Stimulated activated CD4-positive, alpha-beta T cell treated with anti-CD3 and anti-CD28 coated beads, Interleukin-12 subunit alpha, Interleukin-12 subunit beta, amount 100 ng/mL, for 4 hours (primary cell): ENCODE measurements around the gene SHQ1.
"Not testable (repeated sequence)": the region's sequence is repeated elsewhere in the genome, so short reads cannot be mapped to it uniquely, and the experiment has no call there.

ENCODE experiments used
- DNase-seq: peaks from one replicate; pipeline ENCODE4 v3.0.0-alpha.2; 2020

SHQ1 gene

DNA sequence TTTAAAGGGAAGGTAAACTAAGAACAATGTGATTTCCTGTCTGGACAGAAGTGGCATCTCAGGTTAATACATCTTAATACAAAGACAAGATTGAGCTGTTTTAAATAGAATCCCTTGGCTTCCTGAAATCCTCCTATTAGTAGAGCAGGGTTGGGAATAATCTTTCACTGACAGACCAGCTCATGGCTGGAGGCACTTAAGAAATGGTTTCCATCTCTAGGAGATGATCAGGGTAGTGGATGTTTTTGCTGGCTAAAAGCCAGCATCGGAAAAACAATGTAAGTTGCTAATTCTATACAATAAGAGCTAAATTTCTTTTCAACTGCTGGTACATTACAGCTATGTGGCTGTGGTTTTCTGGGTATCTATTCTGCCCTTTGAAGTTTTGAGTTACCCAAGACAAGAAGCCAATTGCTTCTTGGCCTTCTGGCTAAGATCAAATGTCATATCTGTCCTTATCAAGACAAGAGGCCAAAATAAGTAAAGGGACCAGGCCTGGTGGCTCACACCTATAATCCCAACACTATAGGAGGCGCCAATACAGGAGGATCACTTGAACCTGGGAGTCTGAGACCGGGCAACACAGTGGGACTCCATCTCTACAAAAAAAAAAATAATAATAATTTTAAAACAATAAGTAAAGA is 49.6 kb downstream of the SHQ1 start:
- no peak for DNase-seq

DNA sequence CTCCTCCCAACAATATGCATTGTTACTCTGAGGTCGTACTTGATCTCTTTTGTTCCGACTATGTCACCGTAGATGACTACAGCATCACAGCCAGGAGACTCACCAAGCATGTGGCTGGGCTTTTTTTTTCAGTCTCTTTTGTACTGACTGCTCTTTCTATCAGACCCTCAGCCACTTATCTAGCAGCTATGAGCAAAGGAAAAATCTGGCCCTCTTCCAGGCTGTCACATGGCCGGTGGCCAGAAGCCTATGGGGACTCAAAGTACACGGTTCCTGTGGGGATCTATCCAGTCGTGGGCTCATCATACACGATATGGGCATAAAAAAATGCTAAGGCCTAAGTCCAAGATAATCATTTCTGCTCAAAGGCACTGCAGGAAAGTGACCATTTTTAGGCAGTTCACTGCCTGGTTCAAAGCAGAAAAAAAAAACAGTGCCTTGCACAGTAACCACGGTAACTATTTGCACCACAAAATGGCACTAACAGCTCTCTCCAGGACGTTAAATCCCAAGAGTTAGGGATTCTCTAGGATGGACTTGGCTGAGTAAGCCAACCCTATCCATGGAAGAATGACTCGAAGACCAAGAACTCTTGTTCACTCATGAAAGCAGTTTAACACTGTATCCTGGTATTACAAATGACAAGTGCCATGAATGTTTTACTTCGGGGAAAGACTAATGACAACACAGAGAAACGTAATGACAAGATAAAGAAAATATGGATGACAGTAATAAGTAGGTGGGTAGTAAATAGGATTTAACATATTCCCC is 50.3 kb downstream of the SHQ1 start:
- DNase-seq: no peak

DNA sequence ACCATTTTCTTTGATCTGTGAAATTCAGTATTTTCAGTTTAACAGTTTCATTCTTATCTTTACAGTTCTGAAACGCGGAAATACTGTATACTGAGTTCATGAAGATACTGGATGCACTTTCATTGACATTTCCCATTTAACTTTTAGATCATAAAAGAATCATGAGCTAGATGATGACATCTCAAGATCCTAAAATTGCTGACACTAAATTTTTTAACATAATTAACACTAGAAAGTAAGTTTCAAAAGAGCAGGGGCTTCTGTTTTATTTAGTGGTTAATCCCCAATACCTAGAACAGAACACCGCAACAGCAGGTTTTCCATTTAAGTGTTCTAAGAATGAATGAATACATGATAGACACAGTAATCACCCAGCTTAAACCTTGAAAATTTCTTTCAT is 54.2 kb downstream of the SHQ1 start:
- no peak for DNase-seq

DNA sequence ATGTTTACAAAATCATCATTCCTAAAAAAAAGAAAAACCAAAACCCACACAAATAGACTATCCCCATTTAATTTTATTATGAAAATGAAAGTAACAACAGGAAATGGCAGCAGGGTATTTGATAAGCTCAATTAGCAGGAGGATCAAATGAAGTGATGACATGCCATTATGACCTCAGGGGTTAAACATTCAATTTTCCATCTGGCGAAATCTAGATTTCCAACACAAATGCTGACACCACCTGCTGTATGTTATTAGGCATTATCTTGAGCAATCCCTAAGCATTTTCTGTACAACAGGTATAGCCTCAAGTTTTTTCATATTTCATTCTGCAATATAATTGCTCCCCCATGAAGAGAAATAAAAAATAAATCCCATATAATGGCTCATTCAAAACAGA is 57.1 kb downstream of the SHQ1 start:
- no peak for DNase-seq

DNA sequence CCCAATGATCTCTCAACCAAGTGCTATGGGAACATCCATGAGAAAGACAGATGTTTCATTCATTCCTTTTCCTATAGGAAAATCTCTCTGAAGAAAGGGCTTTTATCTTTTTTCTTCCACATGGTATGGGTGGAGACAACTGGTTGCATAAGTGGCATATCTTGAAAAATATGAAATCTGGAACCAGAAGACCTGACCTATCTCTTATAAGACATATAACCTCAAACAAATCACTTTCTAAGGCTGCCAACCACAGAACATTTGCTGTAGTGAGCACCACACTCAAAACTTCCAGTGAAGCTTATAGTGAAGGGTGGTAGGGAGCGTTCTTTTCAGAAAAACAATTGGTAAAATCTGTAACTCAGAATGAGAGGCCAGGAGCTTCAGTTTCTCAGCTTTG is 58.5 kb downstream of the SHQ1 start:
- DNase-seq: no peak

DNA sequence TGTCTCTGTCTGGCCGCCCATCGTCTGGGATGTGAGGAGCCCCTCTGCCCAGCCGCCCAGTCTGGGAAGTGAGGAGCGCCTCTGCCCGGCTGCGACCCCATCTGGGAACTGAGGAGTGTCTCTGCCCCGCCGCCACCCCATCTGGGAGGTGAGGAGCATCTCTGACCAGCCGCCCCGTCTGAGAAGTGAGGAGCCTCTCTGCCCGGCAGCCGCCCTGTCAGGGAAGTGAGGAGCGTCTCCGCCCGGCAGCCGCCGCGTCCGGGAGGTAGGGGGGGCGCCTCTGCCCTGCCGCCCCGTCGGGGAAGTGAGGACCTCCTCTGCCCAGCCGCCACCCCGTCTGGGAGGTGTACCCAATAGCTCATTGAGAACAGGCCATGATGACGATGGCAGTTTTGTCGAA is 60.0 kb downstream of the SHQ1 start:
- not testable (repeated sequence) for DNase-seq

DNA sequence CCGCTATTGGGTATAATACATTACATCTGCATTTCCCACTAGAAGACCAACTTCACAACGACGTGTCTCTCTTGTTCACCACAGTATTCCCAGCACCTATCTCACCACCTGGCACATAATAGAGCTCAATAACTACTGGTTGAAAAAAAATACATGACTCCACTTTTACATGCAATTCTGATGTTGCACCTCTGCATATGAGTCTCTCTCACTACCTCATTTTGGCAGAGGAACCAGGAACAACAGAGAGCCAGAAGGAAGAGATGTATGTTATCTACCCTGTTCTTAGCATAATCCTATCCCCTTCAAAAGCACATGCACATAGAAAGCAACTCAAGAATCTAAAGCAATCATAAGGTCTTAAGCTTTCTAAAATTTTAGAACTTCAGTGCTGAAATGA is 61.6 kb downstream of the SHQ1 start:
- DNase-seq: no peak

DNA sequence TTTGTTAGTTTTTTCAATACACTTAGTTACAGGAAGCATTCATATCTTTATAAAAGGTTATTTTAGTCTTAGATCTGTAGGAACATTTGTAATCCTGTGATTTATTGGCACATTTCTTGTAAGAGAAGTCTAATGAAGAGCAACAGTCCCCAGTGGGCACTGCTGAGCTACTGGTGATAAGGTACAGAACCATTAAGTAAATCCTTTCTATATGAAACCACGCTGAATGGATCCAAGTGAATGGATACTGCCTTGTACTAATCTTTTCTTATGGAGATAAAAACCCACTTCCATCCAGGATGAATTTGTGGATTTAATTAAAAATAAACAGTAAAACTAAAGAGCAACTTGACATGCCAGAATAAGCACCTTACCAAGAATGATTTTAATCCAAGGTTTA is 64.0 kb downstream of the SHQ1 start:
- no peak for DNase-seq

DNA sequence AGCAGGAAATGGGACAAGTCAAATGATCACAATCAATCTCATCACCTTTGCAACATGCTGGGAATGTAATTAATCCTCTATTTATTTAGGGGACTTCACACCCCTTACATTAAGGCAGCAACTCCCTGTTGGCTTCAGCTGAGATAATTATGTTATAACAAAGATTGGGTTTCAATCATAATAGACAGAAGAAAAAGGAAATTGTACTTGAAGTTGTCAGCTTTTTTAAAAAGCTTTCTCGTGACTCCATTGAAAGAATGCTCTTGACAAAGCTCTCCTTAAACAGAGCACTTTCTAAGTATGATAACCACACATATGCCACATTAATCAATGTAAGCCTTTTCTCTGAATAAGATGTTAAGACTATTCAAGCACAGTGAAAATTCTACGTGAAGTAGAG is 65.7 kb downstream of the SHQ1 start:
- DNase-seq: no peak

DNA sequence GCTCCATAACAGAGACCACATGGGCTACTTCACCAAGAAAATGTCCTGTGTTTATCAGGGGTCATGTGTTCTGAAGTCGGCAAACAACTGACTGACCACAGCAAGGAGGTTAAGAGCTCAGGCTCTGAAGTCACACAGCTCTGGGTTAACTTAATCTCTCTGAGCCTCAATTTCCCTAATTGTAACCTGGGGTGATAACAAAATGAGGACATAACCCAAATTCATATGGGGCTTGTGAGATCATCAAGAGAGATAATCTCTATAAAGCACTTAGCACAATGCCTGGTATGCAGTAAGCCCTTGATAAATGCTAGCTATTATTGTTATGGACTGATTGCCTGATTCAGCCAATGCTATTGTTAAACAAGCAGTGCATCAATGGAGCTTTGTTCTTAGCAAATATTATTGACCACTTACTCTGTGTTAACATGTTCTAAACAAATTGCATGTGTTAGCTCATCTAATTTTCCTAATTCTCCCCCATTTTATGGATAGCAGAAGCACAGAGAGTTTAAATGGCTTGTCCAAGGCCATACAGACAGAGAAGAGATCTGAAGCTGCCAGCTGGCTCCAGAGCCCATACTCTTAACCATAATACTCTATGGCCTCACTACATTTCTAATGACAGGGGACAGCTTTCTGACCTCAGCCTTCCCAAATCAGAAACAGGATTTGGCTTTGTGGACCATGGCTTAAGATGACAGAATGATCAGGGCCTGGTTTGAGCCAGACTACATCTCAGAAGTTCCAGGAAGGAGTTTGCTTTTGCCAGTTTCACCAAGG is 78.3 kb downstream of the SHQ1 start:
- DNase-seq: no peak

DNA sequence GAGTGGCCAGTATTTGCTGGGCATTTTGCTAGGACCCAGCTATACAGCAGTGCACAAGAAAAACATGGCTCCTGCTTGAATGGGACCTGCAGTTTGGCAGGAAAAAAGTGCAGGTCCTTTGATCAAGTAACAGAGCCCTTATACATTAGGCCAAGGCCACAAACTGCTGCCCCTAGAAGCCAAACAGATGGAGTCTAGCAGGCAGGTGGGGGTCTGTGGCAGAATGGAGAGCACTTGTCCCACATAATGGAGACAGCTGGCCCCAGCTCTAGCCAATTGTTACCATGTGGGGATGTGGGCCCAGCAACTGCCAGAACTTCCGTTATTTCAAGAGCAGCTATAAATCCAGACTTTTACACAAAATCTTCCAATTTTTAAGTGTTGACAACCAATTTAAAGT is 79.3 kb downstream of the SHQ1 start:
- no peak for DNase-seq

DNA sequence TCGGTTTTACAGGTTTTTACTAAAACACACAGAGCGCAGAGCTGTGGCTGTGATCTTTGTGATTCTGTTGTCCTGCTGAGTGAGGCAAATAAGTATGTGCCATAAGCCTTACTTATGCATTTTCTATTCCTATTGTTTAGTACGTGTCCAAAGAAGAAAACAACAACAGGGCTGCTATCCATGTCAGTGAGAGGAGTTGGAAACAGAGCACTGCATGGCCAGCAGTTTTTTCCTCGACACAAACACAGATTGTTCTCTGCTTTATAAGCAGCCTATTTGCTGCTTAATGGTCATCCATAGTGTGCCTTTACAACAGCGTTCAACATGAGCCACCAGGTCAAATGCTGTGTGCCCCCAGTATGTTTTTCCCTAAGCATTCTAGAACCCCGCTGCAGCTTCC is 79.8 kb downstream of the SHQ1 start:
- DNase-seq: no peak

DNA sequence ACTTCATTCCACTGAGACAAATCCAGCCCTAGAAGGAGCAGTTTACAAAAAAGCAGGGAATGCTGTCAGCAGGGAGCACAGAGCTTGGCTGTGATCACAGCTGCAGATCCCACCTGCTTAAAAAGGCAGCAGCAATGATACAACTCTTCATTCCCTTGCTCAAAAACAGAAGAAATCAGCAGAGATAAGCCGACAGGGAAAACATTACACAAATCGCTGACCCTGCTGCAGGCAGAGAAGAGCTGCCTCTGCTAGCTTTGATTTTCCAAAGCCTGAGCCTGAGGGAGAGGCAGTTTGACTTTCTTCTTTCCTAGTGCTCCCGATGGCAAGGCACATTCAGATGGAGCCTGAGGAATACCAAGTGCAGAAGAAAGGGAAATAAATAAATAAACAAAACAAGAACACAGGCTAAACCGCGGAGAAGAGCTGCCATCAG is 80.2 kb downstream of the SHQ1 start:
- DNase-seq: no peak

DNA sequence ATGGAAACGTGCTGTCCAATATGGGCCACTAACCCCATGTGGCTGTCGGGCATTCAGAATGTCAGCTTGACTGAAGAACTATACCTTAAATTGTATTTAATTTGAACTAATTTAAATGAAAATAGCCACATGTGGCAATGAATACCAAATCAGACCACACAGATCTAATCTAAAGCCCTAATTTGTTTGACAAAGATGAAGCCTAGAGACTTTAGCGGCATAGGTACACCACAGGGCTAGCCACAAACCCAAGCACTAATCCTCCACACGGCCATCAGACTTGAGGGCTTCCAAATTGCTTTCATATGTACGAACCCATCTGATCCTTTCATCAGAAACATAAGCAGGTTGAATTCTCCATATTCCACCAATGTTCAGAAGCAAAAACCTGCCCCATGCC is 81.4 kb downstream of the SHQ1 start:
- DNase-seq: no peak

DNA sequence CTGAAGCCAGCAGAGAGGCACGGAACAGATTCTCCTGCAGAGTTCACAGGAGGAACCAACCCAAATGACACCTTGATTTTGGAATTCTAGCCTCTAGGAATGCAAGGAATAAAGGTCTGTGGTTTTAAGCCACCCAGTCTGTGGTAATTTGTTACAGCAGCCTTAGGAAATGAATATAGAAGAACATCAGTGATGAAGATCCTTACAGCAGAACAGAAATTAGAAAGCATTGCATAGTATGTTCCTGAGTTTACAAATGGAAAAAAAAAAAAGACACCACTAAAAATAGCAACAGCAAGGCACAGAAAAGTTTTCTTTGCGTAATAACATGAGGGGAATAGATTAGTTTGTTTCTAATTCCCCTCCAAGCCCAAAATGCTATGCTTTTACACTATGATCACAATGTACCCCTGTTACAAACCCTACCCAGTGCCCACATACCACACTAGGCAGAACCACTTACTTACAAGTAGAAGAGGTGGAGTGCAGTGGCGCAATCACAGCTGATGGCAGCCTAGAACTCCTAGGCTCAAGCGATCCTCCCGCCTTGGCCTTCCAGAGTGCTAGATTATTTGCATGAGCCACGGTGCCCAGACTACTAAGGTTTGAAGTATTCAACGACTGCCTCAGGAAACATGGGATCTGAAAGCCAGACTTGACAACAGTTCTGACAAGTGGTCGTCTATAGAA is 84.3 kb downstream of the SHQ1 start:
- DNase-seq: no peak

DNA sequence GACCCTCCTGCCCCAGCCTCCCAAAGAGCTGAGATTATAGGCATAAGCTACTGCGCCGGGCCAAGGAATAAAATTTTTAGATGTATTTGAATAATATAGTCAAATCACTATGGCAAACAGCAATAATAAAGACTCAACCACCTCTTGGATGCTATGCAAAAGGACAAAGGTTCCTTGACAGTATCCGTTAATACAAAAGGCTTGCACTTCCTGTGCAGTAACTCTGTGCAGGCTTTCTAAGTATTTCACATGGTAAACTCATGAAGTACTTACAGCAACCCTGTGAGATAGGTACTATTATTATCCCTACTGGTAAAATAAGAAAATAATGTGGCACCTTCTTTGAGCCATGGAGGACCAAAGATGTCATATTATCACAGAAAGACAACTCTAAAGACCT is 86.8 kb downstream of the SHQ1 start:
- no peak for DNase-seq

DNA sequence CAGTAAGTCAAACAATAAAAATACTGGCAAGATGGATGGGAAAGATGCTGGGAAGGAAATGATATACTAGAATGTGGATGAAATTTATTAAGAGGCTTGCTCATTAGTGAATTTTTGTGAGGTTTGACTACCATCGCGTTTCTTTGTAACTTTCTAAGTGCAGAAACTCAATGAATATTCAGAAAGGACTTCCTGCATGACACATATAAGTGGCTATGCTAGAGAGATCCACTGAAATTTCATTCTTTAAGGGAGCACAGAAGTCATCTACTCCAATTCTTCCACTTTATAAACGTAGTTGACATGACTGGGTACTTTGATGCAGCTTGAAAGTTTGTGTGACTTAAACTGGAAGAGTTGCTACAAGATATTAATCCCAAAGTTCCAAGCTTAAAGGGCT is 88.0 kb downstream of the SHQ1 start:
- no peak for DNase-seq

DNA sequence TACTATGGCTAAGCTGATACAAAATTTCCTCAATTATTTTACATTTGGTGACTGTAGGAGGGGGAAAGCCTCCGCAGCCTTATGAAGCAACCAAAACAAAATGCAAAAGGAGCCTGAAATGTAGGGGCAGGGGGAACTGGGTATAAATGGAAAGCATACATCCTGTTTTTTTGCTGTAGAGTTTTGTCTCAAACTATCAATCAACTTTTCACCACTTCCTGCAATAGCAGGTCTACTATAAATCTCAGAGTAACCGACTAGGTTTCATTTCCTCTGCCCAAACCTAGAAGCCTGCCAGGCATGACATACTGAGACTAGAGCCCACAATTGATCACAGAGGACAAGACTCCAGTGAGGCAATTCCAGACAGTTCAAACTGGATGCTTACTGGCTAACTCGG is 91.3 kb downstream of the SHQ1 start:
- DNase-seq: peak; percentile 13

DNA sequence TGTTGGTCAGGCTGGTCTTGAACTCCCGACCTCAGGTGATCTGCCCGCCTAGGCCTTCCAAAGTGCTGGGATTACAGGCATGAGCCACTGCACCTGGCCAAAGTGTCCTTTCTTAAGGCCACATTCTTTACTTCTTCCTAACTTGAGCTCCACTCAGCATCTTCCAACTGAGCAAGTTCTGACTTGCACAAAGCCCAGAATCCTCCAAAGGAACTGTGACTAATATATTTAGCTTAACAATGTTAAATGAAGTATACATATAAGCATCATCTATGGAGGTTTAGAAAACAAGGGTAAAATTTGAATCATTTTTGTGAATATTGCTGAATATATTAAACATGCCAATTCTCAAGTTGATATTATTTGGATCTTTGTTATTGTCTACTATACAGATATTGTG is 93.7 kb downstream of the SHQ1 start:
- no peak for DNase-seq

DNA sequence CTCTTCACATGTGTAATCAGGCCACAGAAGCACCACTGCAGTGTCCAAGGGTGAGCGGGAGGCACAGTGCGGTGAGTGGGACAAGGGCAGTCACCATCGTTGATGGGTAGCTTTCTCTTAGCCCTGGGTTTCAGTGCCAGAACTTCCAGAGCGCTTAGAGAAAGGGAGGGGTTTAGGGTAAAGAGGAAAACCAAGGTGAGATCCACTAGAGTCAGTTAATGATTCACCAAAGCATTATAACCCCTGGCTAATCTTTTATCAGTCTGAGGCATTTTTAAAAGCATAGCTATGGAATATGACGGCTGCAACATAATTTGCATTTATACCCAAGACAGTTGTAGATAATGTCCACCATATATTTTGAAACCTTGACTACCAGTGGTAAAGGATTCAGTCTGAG is 94.8 kb downstream of the SHQ1 start:
- no peak for DNase-seq

DNA sequence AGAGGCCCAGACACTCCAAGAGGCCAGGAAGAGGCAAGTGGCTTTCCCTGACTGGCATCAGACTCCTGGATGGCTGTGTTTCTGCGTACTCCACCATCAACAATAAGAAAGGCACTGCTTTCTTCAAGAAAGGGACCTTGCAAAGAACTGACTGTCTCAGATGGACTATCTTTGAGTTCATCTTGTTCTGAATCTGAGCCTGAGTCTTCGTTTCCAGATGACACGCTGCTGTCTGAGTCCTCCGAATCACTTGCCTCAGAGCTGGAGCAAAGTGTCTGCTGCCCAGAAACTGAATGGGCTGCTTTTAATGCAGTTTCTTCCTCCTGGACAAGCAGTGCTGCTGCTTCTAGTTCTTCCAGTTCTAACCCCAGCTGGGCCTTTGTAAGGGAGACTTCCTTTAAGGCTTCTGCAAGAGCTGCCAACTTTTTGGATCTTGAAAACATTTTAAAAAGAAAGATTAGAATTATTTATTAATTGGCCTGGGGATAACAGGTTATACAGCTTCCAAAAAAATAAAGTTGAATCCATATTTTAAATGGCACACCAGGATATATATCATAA is 97.8 kb downstream of the SHQ1 start:
- DNase-seq: no peak

DNA sequence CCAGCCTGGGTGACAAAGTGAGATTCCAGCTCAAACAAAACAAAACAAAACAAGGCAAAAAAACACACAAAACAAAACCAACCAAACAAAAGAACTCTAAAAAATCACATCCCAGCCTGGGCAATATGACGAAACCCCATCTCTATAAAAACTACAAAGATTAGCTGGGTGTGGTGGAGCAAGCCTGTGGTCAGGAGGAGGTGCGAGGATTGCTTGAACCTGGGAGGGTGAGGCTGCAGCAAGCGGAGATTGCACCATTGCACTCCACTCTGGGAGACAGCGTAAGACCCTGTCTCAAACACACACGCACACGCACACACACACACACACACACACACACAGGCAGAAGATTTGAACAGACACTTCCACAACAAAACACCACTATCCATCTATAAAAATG is 99.6 kb downstream of the SHQ1 start:
- no peak for DNase-seq
